Common myeloid progenitor, CD34-positive (primary cell): ENCODE results near the gene ZNF827.

Source experiments
- CTCF ChIA-PET: fragments of 350-600 bp; sonication (Branson Sonifier 250); formaldehyde crosslinking; loops from one replicate; lab custom pipeline; 2021; ENCODE audit warnings: antibody characterized with exemption; lab: Charles Lee
- POLR2A ChIA-PET: fragments of 350-600 bp; sonication (Branson Sonifier 250); formaldehyde crosslinking; loops from one replicate; lab custom pipeline; 2021; ENCODE audit warnings: antibody characterized with exemption; lab: Charles Lee
- DNase-seq, 3 donors: peaks; one replicate each; pipeline versions ENCODE4 v3.0.0 to v3.0.0-alpha.2; 2013
- H3K27ac ChIP-seq, 2 experiments: 1 replicate in 1 of 2; 2 replicates in 1 of 2; pipeline ENCODE4 v1.7.0; 2013; ENCODE audit warnings: inconsistent platforms in 2 of 2, low read length in 2 of 2, mild to moderate bottlenecking in 2 of 2, low read depth in 1 of 2, moderate library complexity in 1 of 2; ENCODE audit not compliant: severe bottlenecking in 2 of 2, insufficient read depth in 1 of 2, poor library complexity in 1 of 2
- H3K27me3 ChIP-seq, 5 experiments: replicated peaks in 2 of 5; 1 replicate in 3 of 5; 2 replicates in 2 of 5; pipeline versions ENCODE4 v1.6.1 to v1.7.0; 2013; ENCODE audit warnings: low read length in 4 of 5, mild to moderate bottlenecking in 2 of 5, moderate library complexity in 2 of 5, inconsistent platforms in 1 of 5; ENCODE audit not compliant: insufficient read depth in 5 of 5, control insufficient read depth in 4 of 5
- H3K36me3 ChIP-seq, 4 experiments: 1 replicate in 2 of 4; 2 replicates in 2 of 4; pipeline versions ENCODE4 v1.6.1 to v1.7.0; 2013; ENCODE audit warnings: low read length in 3 of 4, control low read depth in 1 of 4, mild to moderate bottlenecking in 1 of 4; ENCODE audit not compliant: control insufficient read depth in 4 of 4, insufficient read depth in 4 of 4
- H3K4me1 ChIP-seq, 4 experiments: 1 replicate in 3 of 4; 2 replicates in 1 of 4; pipeline versions ENCODE4 v1.6.1 to v1.7.1; 2013; ENCODE audit warnings: low read length in 3 of 4, mild to moderate bottlenecking in 3 of 4, control low read depth in 1 of 4, inconsistent platforms in 1 of 4, moderate library complexity in 1 of 4; ENCODE audit not compliant: control insufficient read depth in 4 of 4, insufficient read depth in 4 of 4; ENCODE audit errors: control extremely low read depth in 1 of 4
- H3K4me3 ChIP-seq, 7 experiments: 1 replicate in 4 of 7; 2 replicates in 3 of 7; pipeline versions ENCODE4 v1.5.1 to v1.7.0; 2013; ENCODE audit warnings: mild to moderate bottlenecking in 7 of 7, low read length in 6 of 7, moderate library complexity in 6 of 7, inconsistent platforms in 2 of 7, low read depth in 2 of 7, control low read depth in 1 of 7; ENCODE audit not compliant: insufficient read depth in 4 of 7, control insufficient read depth in 1 of 7; ENCODE audit errors: extremely low read depth in 1 of 7
- H3K9me3 ChIP-seq, 5 experiments: 1 replicate in 4 of 5; 2 replicates in 1 of 5; pipeline versions ENCODE4 v1.6.1 to v1.7.1; 2013; ENCODE audit warnings: low read length in 4 of 5, mild to moderate bottlenecking in 2 of 5, inconsistent platforms in 1 of 5, low read depth in 1 of 5, moderate library complexity in 1 of 5; ENCODE audit not compliant: control insufficient read depth in 4 of 5, insufficient read depth in 2 of 5; ENCODE audit errors: control extremely low read depth in 1 of 5
- WGBS: methylation state at CpG from one replicate; pipeline ENCODE4 v1.1.5; 2013; ENCODE audit not compliant: insufficient coverage; 5-methylcytosine and 5-hydroxymethylcytosine counted together

Gene ZNF827

DNA sequence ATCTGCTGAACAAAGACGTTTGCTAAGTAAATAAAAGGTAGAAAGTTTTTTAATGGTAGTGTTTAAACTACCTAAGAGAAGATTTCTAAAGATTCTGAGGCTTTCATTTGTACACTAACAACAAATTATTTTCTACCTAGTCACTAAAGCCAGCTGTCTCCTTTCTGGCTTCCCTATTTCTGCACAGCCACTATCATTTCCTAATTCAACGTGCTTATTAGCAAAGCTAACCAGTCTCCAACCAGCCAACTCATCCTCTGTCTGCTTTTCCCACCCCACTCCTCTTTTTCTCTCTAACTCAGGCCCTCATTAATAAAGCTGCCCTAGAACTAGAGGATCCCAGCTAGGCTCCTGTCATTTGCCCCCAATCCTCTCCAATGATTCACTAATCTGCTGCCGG, 118.2 kb downstream of the ZNF827 start:
- H3K36me3 ChIP-seq: peaks cover 6 to 24% (median 15%) of the 10 kb centered on the region in 4 experiments
- WGBS: 50% methylated on average over 2 of the region's 3 CpGs
- no peaks in the 10 kb centered on the region for H3K9me3 ChIP-seq
- ChIA-PET CTCF (interaction anchor here (0.8 to 1.3 kb wide), 2 partner anchors 12 to 25 kb away, joined by 3 read pairs; no protein-coding TSS in a partner anchor), POLR2A (no interaction called here)
- H3K27ac ChIP-seq: peak overlapping the region in 1 of 2 experiments; percentile 29
- DNase-seq: peak in 2 of 3 donors; percentile 60 to 74
- no peaks in the 10 kb centered on the region for H3K27me3 ChIP-seq
- no peak overlapping the region for H3K4me3 ChIP-seq
- peaks cover 0 to 28% (median 11%) of the 10 kb centered on the region in 4 experiments for H3K4me1 ChIP-seq

DNA sequence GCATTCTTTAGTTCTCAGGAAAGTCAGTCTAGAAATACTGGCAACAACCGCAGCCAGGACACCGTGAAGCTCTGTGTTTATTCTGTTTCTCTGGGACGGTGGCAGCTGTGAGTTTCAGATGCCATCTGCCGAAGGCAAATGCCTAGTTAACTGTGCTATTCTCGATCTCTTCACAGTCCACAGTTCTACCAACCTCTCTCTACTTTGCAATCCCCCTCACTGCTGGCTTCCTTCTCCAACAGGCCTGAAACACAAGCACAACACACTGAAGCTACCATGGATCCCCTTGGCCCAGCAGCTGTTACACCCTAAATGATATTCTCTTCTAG, 118.8 kb downstream of the ZNF827 start:
- no peak overlapping the region for H3K4me3 ChIP-seq
- 91% methylated on average over 5 of the region's 5 CpGs for WGBS
- no peak overlapping the region for H3K27ac ChIP-seq
- CTCF ChIA-PET: no interaction called here
- POLR2A ChIA-PET: no interaction called here
- peaks cover 0 to 28% (median 11%) of the 10 kb centered on the region in 4 experiments for H3K4me1 ChIP-seq
- H3K27me3 ChIP-seq: no peaks in the 10 kb centered on the region
- peaks cover 11 to 24% (median 13%) of the 10 kb centered on the region in 4 experiments for H3K36me3 ChIP-seq
- peak in 1 of 3 donors; percentile 42 for DNase-seq
- no peaks in the 10 kb centered on the region for H3K9me3 ChIP-seq

DNA sequence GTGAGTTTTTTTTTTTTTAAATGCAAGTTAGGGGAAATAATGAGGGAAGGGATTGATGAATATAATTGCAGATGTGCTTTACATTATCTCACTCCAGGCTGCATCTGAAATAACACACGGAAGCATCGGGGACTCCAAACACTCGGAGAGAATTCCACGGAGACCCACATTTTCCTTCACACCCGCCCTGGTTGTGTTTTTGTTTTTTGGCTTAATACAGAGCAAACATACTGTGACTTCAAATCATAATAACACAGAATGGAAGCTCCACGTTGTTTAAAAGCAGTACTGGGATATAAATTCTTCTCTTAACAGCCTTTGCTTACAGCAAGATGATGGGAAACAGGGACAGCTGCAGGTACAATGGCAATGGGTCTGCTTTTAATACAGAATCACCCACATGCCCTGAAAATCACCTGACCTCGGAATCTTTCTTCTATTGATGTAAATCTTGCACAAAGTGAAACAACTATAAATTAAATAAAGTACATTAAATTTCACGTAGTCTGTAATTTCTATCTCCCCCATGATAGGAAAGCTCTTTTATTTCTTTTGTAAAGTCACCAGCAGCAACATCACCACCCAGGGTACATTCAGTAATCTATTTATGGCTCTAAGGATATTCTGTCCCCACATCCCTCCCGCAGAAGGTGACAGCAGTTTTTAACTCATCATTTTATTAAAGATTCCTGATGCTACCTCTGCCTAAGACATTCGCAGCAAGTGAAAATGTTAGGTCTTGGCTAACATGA, 119.3 kb downstream of the ZNF827 start:
- H3K27ac ChIP-seq: no peak overlapping the region
- ChIA-PET POLR2A (no interaction called here), CTCF (no interaction called here)
- no peaks in the 10 kb centered on the region for H3K27me3 ChIP-seq
- H3K4me1 ChIP-seq: peaks cover 0 to 28% (median 11%) of the 10 kb centered on the region in 4 experiments
- WGBS: 100% methylated on average over 3 of the region's 10 CpGs
- H3K36me3 ChIP-seq: peaks cover 12 to 26% (median 14%) of the 10 kb centered on the region in 4 experiments
- no peaks in the 10 kb centered on the region for H3K9me3 ChIP-seq
- H3K4me3 ChIP-seq: no peak overlapping the region
- DNase-seq: no peak

- no peak overlapping the region for H3K4me3 ChIP-seq
- H3K4me1 ChIP-seq: peaks cover 0 to 24% (median 11%) of the 10 kb centered on the region in 4 experiments
- CTCF ChIA-PET: no interaction called here
- WGBS: 100% methylated on average over 2 of the region's 2 CpGs
- DNase-seq: peak in 1 of 3 donors; percentile 49
- H3K27ac ChIP-seq: no peak overlapping the region
- H3K36me3 ChIP-seq: peaks cover 14 to 35% (median 22%) of the 10 kb centered on the region in 4 experiments
- no peaks in the 10 kb centered on the region for H3K9me3 ChIP-seq
- POLR2A ChIA-PET: no interaction called here
- no peaks in the 10 kb centered on the region for H3K27me3 ChIP-seq
These were observed 120.6 kb downstream of the ZNF827 start for GRCh38 chr4:145818011-145818410.

- Histone ChIP-seq H3K27me3 (no peaks in the 10 kb centered on the region), H3K4me1 (peaks cover 0 to 13% (median 5%) of the 10 kb centered on the region in 4 experiments), H3K36me3 (peaks cover 18 to 41% (median 30%) of the 10 kb centered on the region in 4 experiments), H3K9me3 (peaks cover 0 to 3% (median 0%) of the 10 kb centered on the region in 5 experiments), H3K27ac (no peak overlapping the region), H3K4me3 (no peak overlapping the region)
- DNase-seq: no peak
- ChIA-PET CTCF (no interaction called here), POLR2A (no interaction called here)
- no CpG with 5 or more reads among the region's 3 CpGs for WGBS
These were observed 122.5 kb downstream of the ZNF827 start for GRCh38 chr4:145816091-145816490.

- ChIA-PET POLR2A (no interaction called here), CTCF (no interaction called here)
- Histone ChIP-seq H3K4me3 (no peak overlapping the region), H3K4me1 (peaks cover 0 to 10% (median 4%) of the 10 kb centered on the region in 4 experiments), H3K36me3 (peaks cover 18 to 42% (median 32%) of the 10 kb centered on the region in 4 experiments), H3K27ac (no peak overlapping the region), H3K27me3 (no peaks in the 10 kb centered on the region), H3K9me3 (peaks cover 0 to 3% (median 0%) of the 10 kb centered on the region in 5 experiments)
- DNase-seq: no peak
- WGBS: no CpG with 5 or more reads among the region's 1 CpG
These were observed 123.0 kb downstream of the ZNF827 start for GRCh38 chr4:145815626-145816025.

DNA sequence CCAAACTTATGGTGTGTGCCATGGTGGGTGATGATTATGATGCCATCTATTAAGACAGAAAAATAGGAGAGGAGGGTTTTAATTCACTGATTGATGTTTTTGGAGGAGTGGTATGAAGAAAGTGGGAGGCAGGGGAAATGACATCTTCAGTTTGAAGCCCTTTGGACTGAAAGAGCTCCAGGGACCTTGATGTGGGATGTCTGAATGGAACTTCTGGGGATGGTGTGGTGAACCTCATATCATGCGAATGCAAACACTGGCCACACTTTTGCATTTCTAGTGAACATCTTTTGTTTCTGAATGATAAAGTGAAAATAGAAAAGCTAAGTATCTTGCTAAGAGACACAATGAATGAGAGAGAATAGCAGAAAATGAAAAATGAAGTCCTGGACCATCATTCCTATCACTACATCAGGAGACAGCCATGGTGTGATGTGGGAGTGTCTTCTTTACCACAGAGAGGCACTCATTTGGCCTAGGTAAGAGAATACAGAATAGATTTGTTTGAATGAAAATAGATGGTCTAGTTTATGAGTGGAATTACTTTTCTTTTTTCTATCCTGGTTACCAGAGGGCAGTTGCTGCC, 123.5 kb downstream of the ZNF827 start:
- POLR2A ChIA-PET: no interaction called here
- WGBS: 86% methylated on average over 1 of the region's 1 CpG

More for the DNA sequence above, 123.5 kb downstream of the ZNF827 start:
- peaks cover 0 to 5% (median 2%) of the 10 kb centered on the region in 4 experiments for H3K4me1 ChIP-seq
- H3K27me3 ChIP-seq: no peaks in the 10 kb centered on the region
- H3K4me3 ChIP-seq: no peak overlapping the region
- DNase-seq: no peak
- peaks cover 18 to 43% (median 35%) of the 10 kb centered on the region in 4 experiments for H3K36me3 ChIP-seq
- no peak overlapping the region for H3K27ac ChIP-seq
- CTCF ChIA-PET: no interaction called here
- H3K9me3 ChIP-seq: peaks cover 0 to 6% (median under 1%) of the 10 kb centered on the region in 5 experiments
